OCI-LY7 (cell line): ENCODE data around the gene SLC35G3. TPM values are rescaled to one million over a fixed set of nuclear protein-coding genes. Genes with fewer than 3 reads are reported as not detected.

ENCODE experiments used
- BruUV-seq: library from RNA; stranded (reverse); fragments of 400-500 nt; replicated peaks from 2 replicates; lab custom pipeline; 2021; lab: Mats Ljungman, UMichigan
- CTCF ChIA-PET: fragments of 300-600 bp; sonication (Branson Sonifier 250); formaldehyde crosslinking; loops from one replicate; lab custom pipeline; 2022; ENCODE audit warnings: antibody characterized with exemption; ENCODE audit not compliant: unreplicated experiment; lab: Charles Lee
- POLR2A ChIA-PET: fragments of 300-600 bp; sonication (Branson Sonifier 250); formaldehyde crosslinking; loops from one replicate; lab custom pipeline; 2022; ENCODE audit warnings: antibody characterized with exemption; lab: Charles Lee
- DNase-seq: peaks from one replicate; pipeline ENCODE4 v3.0.0-alpha.2; 2015; ENCODE audit warnings: low spot score
- H2AFZ ChIP-seq: fragments of 200-600 bp; sonication (generic), shearing (Covaris generic); 2 replicates; pipeline ENCODE4 v1.6.1; 2014; ENCODE audit warnings: mild to moderate bottlenecking, antibody characterized with exemption, low read length, moderate library complexity
- H3K27ac ChIP-seq: fragments of 200-600 bp; sonication (generic); 2 replicates; pipeline ENCODE4 v1.5.1; 2014; ENCODE audit warnings: mixed run types, low read depth, mild to moderate bottlenecking, moderate library complexity, low read length, inconsistent platforms; ENCODE audit not compliant: poor library complexity, severe bottlenecking
- H3K36me3 ChIP-seq: fragments of 200-600 bp; sonication (generic); 2 replicates; pipeline ENCODE4 v1.6.1; 2014; ENCODE audit warnings: mild to moderate bottlenecking, antibody characterized with exemption, low read length, moderate library complexity, mixed read lengths; ENCODE audit not compliant: insufficient read depth
- H3K4me1 ChIP-seq: fragments of 200-600 bp; sonication (generic); 2 replicates; pipeline ENCODE4 v1.5.1; 2014; ENCODE audit warnings: mild to moderate bottlenecking, low read length; ENCODE audit not compliant: insufficient read depth, poor library complexity, severe bottlenecking
- H3K4me2 ChIP-seq: fragments of 200-600 bp; sonication (generic); 2 replicates; pipeline ENCODE4 v1.6.1; 2014; ENCODE audit warnings: mild to moderate bottlenecking, low read length
- H3K4me3 ChIP-seq: fragments of 200-600 bp; sonication (generic); 2 replicates; pipeline ENCODE4 v1.5.1; 2014; ENCODE audit warnings: mild to moderate bottlenecking, low read depth, low read length; ENCODE audit not compliant: poor library complexity, severe bottlenecking
- H3K79me2 ChIP-seq: fragments of 200-600 bp; sonication (generic); 2 replicates; pipeline ENCODE4 v1.6.1; 2016; ENCODE audit warnings: low read depth, mild to moderate bottlenecking, low read length, moderate library complexity, mixed read lengths; ENCODE audit not compliant: insufficient read depth
- H3K9me2 ChIP-seq: fragments of 200-600 bp; sonication (generic); 2 replicates; pipeline ENCODE4 v1.6.1; 2016; ENCODE audit warnings: mild to moderate bottlenecking, low read length, mixed read lengths; ENCODE audit not compliant: insufficient read depth
- H3K9me3 ChIP-seq: fragments of 200-600 bp; sonication (generic); 2 replicates; pipeline ENCODE4 v1.6.1; 2014; ENCODE audit warnings: mild to moderate bottlenecking, mixed run types, low read length, mixed read lengths
- H4K20me1 ChIP-seq: fragments of 200-600 bp; sonication (generic); 2 replicates; pipeline ENCODE4 v1.6.1; 2014; ENCODE audit warnings: mild to moderate bottlenecking, antibody characterized with exemption, low read length, moderate library complexity, mixed read lengths; ENCODE audit not compliant: insufficient read depth
- EZH2phosphoT487 ChIP-seq: fragments of 200-600 bp; sonication (generic); IDR thresholded peaks from 2 replicates; pipeline ENCODE4 v1.6.1; 2018; ENCODE audit warnings: low read depth, borderline replicate concordance, mild to moderate bottlenecking, mixed run types, antibody characterized with exemption, low read length, moderate library complexity, mixed read lengths
- intact Hi-C: fragments of 100-400 bp; cut with micrococcal nuclease; formaldehyde crosslinking; loops from one replicate; pipeline ENCODE4 v1.10.0; 2022; ENCODE audit not compliant: unreplicated experiment
- total RNA-seq, 2 experiments: library from RNA; depleted of rRNA in 1 of 2; stranded (reverse); fragments of >200 nt in 1 of 2; shearing (Covaris generic) in 1 of 2; gene quantifications; 2 replicates each; pipeline ENCODE4 v1.2.3, GENCODE V29; 2014 to 2022
- TF ChIP-seq, protein P1 (sequence below): fragments of 200-600 bp; sonication (generic); conservative IDR thresholded peaks from 2 replicates; pipeline ENCODE4 v1.5.1; 2014; ENCODE audit warnings: mild to moderate bottlenecking, antibody characterized with exemption, low read length, moderate library complexity, mixed read lengths

Gene SLC35G3
- total RNA-seq, 2 experiments from 2014 or later = not detected

DNA sequence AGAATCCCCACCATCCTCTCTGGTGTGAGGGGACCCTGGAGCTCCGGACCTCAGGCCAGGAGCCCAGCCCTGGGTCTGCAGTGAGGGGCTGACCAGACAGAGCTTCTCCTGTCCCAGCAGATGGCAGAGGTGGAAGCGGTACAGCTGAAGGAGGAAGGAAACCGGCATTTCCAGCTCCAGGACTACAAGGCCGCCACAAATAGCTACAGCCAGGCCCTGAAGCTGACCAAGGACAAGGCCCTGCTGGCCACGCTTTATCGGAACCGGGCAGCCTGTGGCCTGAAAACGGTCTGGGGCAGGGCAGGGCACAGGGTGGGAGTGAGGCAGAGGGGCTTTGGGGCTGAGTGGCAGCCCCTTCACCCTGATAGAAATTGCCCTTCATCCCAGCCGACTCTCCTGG lies 46.0 kb downstream of the SLC35G3 start:
- CTCF ChIA-PET = no interaction called here
- H3K27ac ChIP-seq = no peak overlapping the region
- TF ChIP-seq, protein P1, sequence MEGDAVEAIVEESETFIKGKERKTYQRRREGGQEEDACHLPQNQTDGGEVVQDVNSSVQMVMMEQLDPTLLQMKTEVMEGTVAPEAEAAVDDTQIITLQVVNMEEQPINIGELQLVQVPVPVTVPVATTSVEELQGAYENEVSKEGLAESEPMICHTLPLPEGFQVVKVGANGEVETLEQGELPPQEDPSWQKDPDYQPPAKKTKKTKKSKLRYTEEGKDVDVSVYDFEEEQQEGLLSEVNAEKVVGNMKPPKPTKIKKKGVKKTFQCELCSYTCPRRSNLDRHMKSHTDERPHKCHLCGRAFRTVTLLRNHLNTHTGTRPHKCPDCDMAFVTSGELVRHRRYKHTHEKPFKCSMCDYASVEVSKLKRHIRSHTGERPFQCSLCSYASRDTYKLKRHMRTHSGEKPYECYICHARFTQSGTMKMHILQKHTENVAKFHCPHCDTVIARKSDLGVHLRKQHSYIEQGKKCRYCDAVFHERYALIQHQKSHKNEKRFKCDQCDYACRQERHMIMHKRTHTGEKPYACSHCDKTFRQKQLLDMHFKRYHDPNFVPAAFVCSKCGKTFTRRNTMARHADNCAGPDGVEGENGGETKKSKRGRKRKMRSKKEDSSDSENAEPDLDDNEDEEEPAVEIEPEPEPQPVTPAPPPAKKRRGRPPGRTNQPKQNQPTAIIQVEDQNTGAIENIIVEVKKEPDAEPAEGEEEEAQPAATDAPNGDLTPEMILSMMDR = no peak
- no peak for TF ChIP-seq EZH2phosphoT487
- no peak for DNase-seq
- POLR2A ChIA-PET = no interaction called here
- H3K4me2 ChIP-seq = no peak overlapping the region
- no peaks in the 10 kb centered on the region for H3K9me3 ChIP-seq
- intact Hi-C loops = no loop called here
- no peaks in the 10 kb centered on the region for H3K79me2 ChIP-seq
- no peak overlapping the region for H3K4me3 ChIP-seq
- H4K20me1 ChIP-seq = no peaks in the 10 kb centered on the region
- H3K4me1 ChIP-seq = no peaks in the 10 kb centered on the region
- no TSS peak for BruUV-seq
- H2AFZ ChIP-seq = no peak overlapping the region
- no peaks in the 10 kb centered on the region for H3K36me3 ChIP-seq
- H3K9me2 ChIP-seq = no peaks in the 10 kb centered on the region

DNA sequence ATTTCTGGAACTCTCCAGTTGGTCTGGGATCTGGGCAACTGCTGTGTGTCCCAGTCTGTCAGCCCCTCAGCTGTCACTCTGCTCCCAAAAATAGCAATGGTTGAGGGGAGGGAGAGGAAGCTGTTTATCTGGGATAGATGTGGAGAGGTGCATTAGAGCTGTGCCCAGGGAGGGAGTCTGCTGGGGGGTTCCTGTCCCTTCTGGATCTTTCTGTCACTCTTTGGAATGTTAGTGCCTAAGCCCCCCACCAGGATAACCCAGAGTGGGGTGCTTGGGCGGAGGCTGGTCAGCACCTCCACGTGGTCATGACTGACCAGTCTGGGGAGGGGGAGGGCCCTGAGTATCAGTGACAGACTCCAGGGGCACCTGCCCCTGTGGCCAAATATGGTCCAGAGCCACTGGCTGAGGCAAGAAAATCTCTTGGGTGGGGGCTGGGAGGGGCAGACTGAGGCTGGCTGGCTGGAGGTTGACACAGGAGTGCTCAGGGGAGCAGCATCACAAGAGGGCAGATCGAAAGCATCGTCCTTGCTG lies 46.8 kb downstream of the SLC35G3 start, which contains the start of gene UNC45B:
UNC45B (plus strand) TSS at position 443 of the 531 bp plus-strand sequence. CDS start 447 bp downstream, outside the sequence.
- intact Hi-C loops = no loop called here
- CTCF ChIA-PET = no interaction called here
- H3K4me1 ChIP-seq = no peaks in the 10 kb centered on the region

More for the DNA sequence above, 46.8 kb downstream of the SLC35G3 start, which contains the start of gene UNC45B:
- H3K4me2 ChIP-seq = no peak within 1 kb of the TSS
- H2AFZ ChIP-seq = no peak within 1 kb of the TSS
- H3K9me3 ChIP-seq = no peaks in the 10 kb centered on the region
- H3K4me3 ChIP-seq = no peak within 1 kb of the TSS
- no peaks in the 10 kb centered on the region for H3K36me3 ChIP-seq
- TF ChIP-seq EZH2phosphoT487 = no peak
- TF ChIP-seq, protein P1 = no peak
- no peaks in the 10 kb centered on the region for H3K79me2 ChIP-seq
- H3K27ac ChIP-seq = no peak within 1 kb of the TSS
- H4K20me1 ChIP-seq = no peaks in the 10 kb centered on the region
- no TSS peak for BruUV-seq
- no peaks in the 10 kb centered on the region for H3K9me2 ChIP-seq
- POLR2A ChIA-PET = interaction anchor here (0.5 kb wide), 1 partner anchor 786 kb away, joined by 7 read pairs; no protein-coding TSS in a partner anchor
- DNase-seq = no peak
